ENCODE results near the gene AGAP3.

GRCh38 chr7:151043959-151044358 lies 42.3 kb upstream of the AGAP3 start:
- no peak for TF ChIP-seq CTCF (IDR thresholded peaks at IDR 0.05)
- no peak for TF ChIP-seq SIN3A (IDR thresholded peaks at IDR 0.05; ENCODE audit: borderline replicate concordance, insufficient read depth, low read depth, low read length)

Data from Panc1 (cell line).